Measurements from ENCODE around the gene KDM3A. TPM values are rescaled to one million over a fixed set of nuclear protein-coding genes. Genes with fewer than 3 reads are reported as not detected.

Gene KDM3A
- total and polyA plus RNA-seq, 2 experiments from 2014 or later = 8.9 to 21.8 TPM

DNA sequence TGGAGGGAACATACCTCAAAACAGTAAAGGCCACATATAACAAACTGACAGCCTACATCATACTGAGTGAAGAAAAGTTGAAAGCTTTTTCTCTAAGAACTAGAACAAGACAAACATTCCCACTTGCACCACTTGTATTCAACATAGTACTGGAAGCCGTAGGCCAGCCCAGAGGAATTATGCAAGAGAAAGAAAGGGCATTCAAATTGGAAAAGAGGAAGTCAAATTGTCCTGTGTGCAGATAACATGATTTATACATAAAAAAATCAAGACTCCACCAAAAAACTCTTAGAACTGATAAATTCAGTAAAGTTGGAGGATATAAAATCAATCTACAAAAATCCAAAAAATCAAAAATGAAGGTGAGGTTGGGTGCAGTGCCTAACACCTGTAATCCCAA, 8.0 kb upstream of the KDM3A start:
- Histone ChIP-seq H3K4me3 (no peak overlapping the region), H3K36me3 (ENCODE audit: insufficient read depth) (no peaks in the 10 kb centered on the region), H3K79me2 (replicated peaks; ENCODE audit: insufficient read depth) (no peaks in the 10 kb centered on the region), H3K27ac (ENCODE audit: low read depth) (no peak overlapping the region), H2AFZ (no peak overlapping the region), H3K4me1 (ENCODE audit: insufficient read depth) (no peaks in the 10 kb centered on the region), H3K4me2 (no peak overlapping the region), H4K20me1 (replicated peaks; ENCODE audit: insufficient read depth) (no peaks in the 10 kb centered on the region), H3F3A (replicated peaks; ENCODE audit: low read depth) (no peaks in the 10 kb centered on the region), H3K27me3 (ENCODE audit: insufficient read depth) (no peaks in the 10 kb centered on the region), H3K9me2 (ENCODE audit: insufficient read depth) (no peaks in the 10 kb centered on the region)
- Mint-ChIP-seq H3K9me3 (peaks cover 17% of the 10 kb centered on the region; the same call in 2 of the 3 replicates), H3K36me3 (ENCODE audit: low read depth) (peaks cover 5% of the 10 kb centered on the region; the same call in 2 of the 3 replicates), H3K27ac (no peak overlapping the region), H3K4me1 (no peaks in the 10 kb centered on the region), H3K4me3 (no peak overlapping the region), H3K27me3 (ENCODE audit: insufficient read depth, low read depth, poor library complexity) (no peaks in the 10 kb centered on the region)
- TF ChIP-seq EZH2 (IDR thresholded peaks at IDR 0.05; ENCODE audit: low read depth, unreplicated experiment) (no peak), JUNB (IDR thresholded peaks at IDR 0.05; ENCODE audit: unreplicated experiment) (no peak), NANOG (IDR thresholded peaks at IDR 0.05; ENCODE audit: borderline replicate concordance) (no peak), ZNF114 (CRISPR knock-in tag; IDR thresholded peaks at IDR 0.05) (no peak), EZH2phosphoT487 (IDR thresholded peaks at IDR 0.05; ENCODE audit: unreplicated experiment) (no peak), STAT1 (IDR thresholded peaks at IDR 0.05; ENCODE audit: unreplicated experiment) (no peak), CREB1 (CRISPR knock-in tag; IDR thresholded peaks at IDR 0.05; ENCODE audit: low read depth) (no peak), POLR2AphosphoS5 (IDR thresholded peaks at IDR 0.05; ENCODE audit: low read depth) (no peak), ZNF331 (CRISPR knock-in tag; IDR thresholded peaks at IDR 0.05; ENCODE audit: low read depth) (no peak)
- TF ChIP-seq, protein P1, sequence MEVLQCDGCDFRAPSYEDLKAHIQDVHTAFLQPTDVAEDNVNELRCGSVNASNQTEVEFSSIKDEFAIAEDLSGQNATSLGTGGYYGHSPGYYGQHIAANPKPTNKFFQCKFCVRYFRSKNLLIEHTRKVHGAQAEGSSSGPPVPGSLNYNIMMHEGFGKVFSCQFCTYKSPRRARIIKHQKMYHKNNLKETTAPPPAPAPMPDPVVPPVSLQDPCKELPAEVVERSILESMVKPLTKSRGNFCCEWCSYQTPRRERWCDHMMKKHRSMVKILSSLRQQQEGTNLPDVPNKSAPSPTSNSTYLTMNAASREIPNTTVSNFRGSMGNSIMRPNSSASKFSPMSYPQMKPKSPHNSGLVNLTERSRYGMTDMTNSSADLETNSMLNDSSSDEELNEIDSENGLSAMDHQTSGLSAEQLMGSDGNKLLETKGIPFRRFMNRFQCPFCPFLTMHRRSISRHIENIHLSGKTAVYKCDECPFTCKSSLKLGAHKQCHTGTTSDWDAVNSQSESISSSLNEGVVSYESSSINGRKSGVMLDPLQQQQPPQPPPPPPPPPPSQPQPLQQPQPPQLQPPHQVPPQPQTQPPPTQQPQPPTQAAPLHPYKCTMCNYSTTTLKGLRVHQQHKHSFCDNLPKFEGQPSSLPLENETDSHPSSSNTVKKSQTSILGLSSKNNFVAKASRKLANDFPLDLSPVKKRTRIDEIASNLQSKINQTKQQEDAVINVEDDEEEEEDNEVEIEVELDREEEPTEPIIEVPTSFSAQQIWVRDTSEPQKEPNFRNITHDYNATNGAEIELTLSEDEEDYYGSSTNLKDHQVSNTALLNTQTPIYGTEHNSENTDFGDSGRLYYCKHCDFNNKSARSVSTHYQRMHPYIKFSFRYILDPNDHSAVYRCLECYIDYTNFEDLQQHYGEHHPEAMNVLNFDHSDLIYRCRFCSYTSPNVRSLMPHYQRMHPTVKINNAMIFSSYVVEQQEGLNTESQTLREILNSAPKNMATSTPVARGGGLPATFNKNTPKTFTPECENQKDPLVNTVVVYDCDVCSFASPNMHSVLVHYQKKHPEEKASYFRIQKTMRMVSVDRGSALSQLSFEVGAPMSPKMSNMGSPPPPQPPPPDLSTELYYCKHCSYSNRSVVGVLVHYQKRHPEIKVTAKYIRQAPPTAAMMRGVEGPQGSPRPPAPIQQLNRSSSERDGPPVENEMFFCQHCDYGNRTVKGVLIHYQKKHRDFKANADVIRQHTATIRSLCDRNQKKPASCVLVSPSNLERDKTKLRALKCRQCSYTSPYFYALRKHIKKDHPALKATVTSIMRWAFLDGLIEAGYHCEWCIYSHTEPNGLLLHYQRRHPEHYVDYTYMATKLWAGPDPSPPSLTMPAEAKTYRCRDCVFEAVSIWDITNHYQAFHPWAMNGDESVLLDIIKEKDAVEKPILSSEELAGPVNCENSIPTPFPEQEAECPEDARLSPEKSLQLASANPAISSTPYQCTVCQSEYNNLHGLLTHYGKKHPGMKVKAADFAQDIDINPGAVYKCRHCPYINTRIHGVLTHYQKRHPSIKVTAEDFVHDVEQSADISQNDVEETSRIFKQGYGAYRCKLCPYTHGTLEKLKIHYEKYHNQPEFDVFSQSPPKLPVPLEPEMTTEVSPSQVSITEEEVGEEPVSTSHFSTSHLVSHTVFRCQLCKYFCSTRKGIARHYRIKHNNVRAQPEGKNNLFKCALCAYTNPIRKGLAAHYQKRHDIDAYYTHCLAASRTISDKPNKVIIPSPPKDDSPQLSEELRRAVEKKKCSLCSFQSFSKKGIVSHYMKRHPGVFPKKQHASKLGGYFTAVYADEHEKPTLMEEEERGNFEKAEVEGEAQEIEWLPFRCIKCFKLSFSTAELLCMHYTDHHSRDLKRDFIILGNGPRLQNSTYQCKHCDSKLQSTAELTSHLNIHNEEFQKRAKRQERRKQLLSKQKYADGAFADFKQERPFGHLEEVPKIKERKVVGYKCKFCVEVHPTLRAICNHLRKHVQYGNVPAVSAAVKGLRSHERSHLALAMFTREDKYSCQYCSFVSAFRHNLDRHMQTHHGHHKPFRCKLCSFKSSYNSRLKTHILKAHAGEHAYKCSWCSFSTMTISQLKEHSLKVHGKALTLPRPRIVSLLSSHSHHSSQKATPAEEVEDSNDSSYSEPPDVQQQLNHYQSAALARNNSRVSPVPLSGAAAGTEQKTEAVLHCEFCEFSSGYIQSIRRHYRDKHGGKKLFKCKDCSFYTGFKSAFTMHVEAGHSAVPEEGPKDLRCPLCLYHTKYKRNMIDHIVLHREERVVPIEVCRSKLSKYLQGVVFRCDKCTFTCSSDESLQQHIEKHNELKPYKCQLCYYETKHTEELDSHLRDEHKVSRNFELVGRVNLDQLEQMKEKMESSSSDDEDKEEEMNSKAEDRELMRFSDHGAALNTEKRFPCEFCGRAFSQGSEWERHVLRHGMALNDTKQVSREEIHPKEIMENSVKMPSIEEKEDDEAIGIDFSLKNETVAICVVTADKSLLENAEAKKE (CRISPR knock-in tag; IDR thresholded peaks at IDR 0.05) = no peak
- TF ChIP-seq, protein P2, sequence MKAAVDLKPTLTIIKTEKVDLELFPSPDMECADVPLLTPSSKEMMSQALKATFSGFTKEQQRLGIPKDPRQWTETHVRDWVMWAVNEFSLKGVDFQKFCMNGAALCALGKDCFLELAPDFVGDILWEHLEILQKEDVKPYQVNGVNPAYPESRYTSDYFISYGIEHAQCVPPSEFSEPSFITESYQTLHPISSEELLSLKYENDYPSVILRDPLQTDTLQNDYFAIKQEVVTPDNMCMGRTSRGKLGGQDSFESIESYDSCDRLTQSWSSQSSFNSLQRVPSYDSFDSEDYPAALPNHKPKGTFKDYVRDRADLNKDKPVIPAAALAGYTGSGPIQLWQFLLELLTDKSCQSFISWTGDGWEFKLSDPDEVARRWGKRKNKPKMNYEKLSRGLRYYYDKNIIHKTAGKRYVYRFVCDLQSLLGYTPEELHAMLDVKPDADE (IDR thresholded peaks at IDR 0.05) = no peak
- TF ChIP-seq, protein P3, sequence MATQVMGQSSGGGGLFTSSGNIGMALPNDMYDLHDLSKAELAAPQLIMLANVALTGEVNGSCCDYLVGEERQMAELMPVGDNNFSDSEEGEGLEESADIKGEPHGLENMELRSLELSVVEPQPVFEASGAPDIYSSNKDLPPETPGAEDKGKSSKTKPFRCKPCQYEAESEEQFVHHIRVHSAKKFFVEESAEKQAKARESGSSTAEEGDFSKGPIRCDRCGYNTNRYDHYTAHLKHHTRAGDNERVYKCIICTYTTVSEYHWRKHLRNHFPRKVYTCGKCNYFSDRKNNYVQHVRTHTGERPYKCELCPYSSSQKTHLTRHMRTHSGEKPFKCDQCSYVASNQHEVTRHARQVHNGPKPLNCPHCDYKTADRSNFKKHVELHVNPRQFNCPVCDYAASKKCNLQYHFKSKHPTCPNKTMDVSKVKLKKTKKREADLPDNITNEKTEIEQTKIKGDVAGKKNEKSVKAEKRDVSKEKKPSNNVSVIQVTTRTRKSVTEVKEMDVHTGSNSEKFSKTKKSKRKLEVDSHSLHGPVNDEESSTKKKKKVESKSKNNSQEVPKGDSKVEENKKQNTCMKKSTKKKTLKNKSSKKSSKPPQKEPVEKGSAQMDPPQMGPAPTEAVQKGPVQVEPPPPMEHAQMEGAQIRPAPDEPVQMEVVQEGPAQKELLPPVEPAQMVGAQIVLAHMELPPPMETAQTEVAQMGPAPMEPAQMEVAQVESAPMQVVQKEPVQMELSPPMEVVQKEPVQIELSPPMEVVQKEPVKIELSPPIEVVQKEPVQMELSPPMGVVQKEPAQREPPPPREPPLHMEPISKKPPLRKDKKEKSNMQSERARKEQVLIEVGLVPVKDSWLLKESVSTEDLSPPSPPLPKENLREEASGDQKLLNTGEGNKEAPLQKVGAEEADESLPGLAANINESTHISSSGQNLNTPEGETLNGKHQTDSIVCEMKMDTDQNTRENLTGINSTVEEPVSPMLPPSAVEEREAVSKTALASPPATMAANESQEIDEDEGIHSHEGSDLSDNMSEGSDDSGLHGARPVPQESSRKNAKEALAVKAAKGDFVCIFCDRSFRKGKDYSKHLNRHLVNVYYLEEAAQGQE (IDR thresholded peaks at IDR 0.05; ENCODE audit: unreplicated experiment) = no peak
- TF ChIP-seq, protein P4, sequence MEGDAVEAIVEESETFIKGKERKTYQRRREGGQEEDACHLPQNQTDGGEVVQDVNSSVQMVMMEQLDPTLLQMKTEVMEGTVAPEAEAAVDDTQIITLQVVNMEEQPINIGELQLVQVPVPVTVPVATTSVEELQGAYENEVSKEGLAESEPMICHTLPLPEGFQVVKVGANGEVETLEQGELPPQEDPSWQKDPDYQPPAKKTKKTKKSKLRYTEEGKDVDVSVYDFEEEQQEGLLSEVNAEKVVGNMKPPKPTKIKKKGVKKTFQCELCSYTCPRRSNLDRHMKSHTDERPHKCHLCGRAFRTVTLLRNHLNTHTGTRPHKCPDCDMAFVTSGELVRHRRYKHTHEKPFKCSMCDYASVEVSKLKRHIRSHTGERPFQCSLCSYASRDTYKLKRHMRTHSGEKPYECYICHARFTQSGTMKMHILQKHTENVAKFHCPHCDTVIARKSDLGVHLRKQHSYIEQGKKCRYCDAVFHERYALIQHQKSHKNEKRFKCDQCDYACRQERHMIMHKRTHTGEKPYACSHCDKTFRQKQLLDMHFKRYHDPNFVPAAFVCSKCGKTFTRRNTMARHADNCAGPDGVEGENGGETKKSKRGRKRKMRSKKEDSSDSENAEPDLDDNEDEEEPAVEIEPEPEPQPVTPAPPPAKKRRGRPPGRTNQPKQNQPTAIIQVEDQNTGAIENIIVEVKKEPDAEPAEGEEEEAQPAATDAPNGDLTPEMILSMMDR (conservative IDR thresholded peaks at IDR 0.05; ENCODE audit: low read depth in 2 of 2) = no peak
- no peak for ATAC-seq
- no peak for DNase-seq (ENCODE audit: low spot score)
